ENCODE data around the gene FHOD3. TPM values are rescaled to one million over a fixed set of nuclear protein-coding genes. Genes with fewer than 3 reads are reported as not detected.
"Not testable (repeated sequence)": the region's sequence is repeated elsewhere in the genome, so short reads cannot be mapped to it uniquely, and the experiment has no call there.

Gene FHOD3
- total RNA-seq, 2 donors from 2014 or later, result not detected

- H3K36me3 Mint-ChIP-seq, result no peaks in the 10 kb centered on the region
- peaks cover 12 to 25% of the 10 kb centered on the region in 2 donors for H3K27me3 Mint-ChIP-seq
- H3K9me3 Mint-ChIP-seq, result no peaks in the 10 kb centered on the region
- no peaks in the 10 kb centered on the region for H3K4me1 Mint-ChIP-seq (ENCODE audit: low read depth in 2 of 2)
- H3K4me3 Mint-ChIP-seq, result no peak overlapping the region
- DNase-seq (ENCODE audit: low spot score), result no peak
- H3K27ac Mint-ChIP-seq, result no peak overlapping the region
- no peak for ATAC-seq
Observed at GRCh38 chr18:36745219-36745975, 447.9 kb downstream of the FHOD3 start.

GRCh38 chr18:36752929-36753865 is 455.7 kb downstream of the FHOD3 start:
- H3K9me3 Mint-ChIP-seq, result no peaks in the 10 kb centered on the region
- no peak overlapping the region for H3K27ac Mint-ChIP-seq
- H3K36me3 Mint-ChIP-seq, result no peaks in the 10 kb centered on the region
- DNase-seq (ENCODE audit: low spot score) (no peak), ATAC-seq (no peak)
- H3K4me3 Mint-ChIP-seq, result no peak overlapping the region
- peaks cover 7 to 8% of the 10 kb centered on the region in 2 donors for H3K27me3 Mint-ChIP-seq
- no peaks in the 10 kb centered on the region for H3K4me1 Mint-ChIP-seq (ENCODE audit: low read depth in 2 of 2)

DNA sequence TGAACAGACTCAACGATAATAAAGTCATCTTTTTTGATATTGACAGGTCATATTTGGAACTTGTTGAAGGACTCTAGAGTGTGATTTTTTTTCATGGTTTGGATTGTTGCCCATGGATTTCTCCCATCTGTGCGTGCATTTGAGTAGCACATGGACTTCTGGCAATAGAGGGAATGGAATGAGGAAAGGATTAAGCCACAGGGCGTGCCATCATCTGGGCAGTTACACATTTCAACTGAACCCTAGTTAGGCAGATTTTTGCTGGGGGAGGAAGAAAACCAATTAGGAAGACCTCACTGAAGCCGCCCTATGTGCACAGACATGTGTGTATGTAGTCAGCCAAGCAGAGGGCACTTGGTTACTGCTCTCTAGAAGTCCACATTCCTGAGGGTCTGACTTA is 458.7 kb downstream of the FHOD3 start:
- Mint-ChIP-seq H3K27me3 (peaks cover 6 to 7% of the 10 kb centered on the region in 2 donors), H3K36me3 (no peaks in the 10 kb centered on the region), H3K4me1 (ENCODE audit: low read depth in 2 of 2) (no peaks in the 10 kb centered on the region), H3K4me3 (no peak overlapping the region), H3K27ac (no peak overlapping the region), H3K9me3 (no peaks in the 10 kb centered on the region)
- ATAC-seq (no peak), DNase-seq (ENCODE audit: low spot score) (no peak)

DNA sequence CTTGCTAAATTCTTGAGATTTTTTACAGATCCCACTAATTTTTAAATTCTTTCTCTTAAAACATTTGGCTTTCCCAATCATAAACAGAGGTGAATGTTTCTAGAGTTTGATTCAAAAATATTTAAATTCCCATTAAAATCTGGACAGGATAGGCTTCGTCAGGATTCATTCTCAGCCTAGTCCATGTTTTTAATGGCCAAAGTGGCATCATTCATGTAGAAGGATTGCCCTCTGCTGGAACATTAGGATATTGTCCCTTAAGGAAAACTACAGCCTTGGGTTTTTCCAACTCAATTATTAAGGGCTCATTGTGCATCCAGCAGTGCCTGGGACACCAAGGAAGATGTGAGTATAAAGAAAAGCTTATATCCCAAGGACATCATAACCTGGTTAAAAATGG is 459.6 kb downstream of the FHOD3 start:
- DNase-seq (ENCODE audit: low spot score) (no peak), ATAC-seq (no peak)
- H3K36me3 Mint-ChIP-seq, result no peaks in the 10 kb centered on the region
- H3K4me3 Mint-ChIP-seq, result no peak overlapping the region
- H3K9me3 Mint-ChIP-seq, result no peaks in the 10 kb centered on the region
- peaks cover 5 to 14% of the 10 kb centered on the region in 2 donors for H3K27me3 Mint-ChIP-seq
- H3K4me1 Mint-ChIP-seq (ENCODE audit: low read depth in 2 of 2), result no peaks in the 10 kb centered on the region
- no peak overlapping the region for H3K27ac Mint-ChIP-seq

- ATAC-seq (no peak), DNase-seq (ENCODE audit: low spot score) (no peak)
- Mint-ChIP-seq H3K4me3 (no peak overlapping the region), H3K9me3 (no peaks in the 10 kb centered on the region), H3K36me3 (no peaks in the 10 kb centered on the region), H3K27me3 (peaks cover 5 to 14% of the 10 kb centered on the region in 2 donors), H3K4me1 (ENCODE audit: low read depth in 2 of 2) (no peaks in the 10 kb centered on the region), H3K27ac (no peak overlapping the region)
Observed at GRCh38 chr18:36757991-36758390, 460.5 kb downstream of the FHOD3 start.

DNA sequence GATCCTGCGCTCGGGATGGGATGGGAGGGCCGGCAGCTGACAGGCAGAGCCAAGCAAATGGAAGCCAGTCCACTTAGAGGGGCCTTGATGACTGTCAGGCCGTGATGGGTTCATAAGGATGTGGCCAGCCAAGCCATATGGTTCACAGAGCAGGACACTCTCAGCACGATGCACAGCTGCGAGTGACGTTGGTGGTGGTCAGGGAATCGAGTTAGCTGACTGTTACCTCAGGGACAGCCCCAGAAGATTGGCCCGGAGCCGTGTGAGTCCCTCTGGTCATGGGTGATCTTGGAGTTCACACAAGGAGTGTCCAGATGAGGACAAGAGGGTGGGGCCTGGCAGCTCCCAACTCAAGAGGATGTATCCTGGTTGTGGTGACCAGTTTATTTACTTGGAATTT is 461.1 kb downstream of the FHOD3 start:
- Mint-ChIP-seq H3K36me3 (no peaks in the 10 kb centered on the region), H3K27ac (no peak overlapping the region), H3K4me1 (ENCODE audit: low read depth in 2 of 2) (no peaks in the 10 kb centered on the region), H3K27me3 (peaks cover 5 to 11% of the 10 kb centered on the region in 2 donors), H3K9me3 (no peaks in the 10 kb centered on the region), H3K4me3 (no peak overlapping the region)
- ATAC-seq (peak in 1 of 2 donors; percentile 46), DNase-seq (ENCODE audit: low spot score) (no peak)

DNA sequence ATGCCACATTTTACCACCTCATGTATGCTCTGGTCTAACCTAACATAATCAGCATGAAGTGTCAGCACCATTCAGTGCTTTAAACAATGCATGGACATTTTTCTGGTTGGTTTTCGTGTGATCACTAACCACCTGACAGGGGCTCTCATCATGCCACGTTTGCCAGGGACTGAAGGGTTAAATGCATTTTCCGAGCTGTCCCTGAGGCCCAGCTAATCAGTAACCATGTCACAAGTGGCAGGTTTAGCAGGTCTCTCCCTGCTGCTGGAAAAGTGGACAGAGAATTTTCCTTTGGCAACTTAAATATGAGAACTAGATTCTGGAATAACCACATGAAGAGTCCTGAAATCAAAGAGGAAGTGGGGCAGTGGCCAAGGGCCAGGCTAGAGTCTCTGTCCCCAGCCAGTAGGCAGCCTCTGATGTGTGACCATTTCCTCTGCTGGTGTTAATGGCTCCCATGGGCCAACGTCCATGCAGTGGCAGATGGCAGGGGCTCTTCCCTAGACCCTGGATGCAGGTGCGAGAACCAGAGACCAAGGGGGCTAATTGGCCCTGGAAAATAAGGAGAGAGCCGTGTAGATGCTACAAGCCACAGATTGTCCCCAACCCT is 461.8 kb downstream of the FHOD3 start:
- Mint-ChIP-seq H3K4me3 (no peak overlapping the region), H3K36me3 (no peaks in the 10 kb centered on the region), H3K4me1 (ENCODE audit: low read depth in 2 of 2) (no peaks in the 10 kb centered on the region), H3K9me3 (no peaks in the 10 kb centered on the region), H3K27me3 (peaks cover 5 to 7% of the 10 kb centered on the region in 2 donors), H3K27ac (no peak overlapping the region)
- DNase-seq (ENCODE audit: low spot score) (no peak), ATAC-seq (peak in 1 of 2 donors; percentile 40)

GRCh38 chr18:36760598-36760997 is 463.1 kb downstream of the FHOD3 start:
- Mint-ChIP-seq H3K4me1 (ENCODE audit: low read depth in 2 of 2) (no peaks in the 10 kb centered on the region), H3K9me3 (no peaks in the 10 kb centered on the region), H3K27ac (no peak overlapping the region), H3K27me3 (peaks cover 5 to 7% of the 10 kb centered on the region in 2 donors), H3K36me3 (no peaks in the 10 kb centered on the region), H3K4me3 (no peak overlapping the region)
- ATAC-seq, result no peak
- no peak for DNase-seq (ENCODE audit: low spot score)

DNA sequence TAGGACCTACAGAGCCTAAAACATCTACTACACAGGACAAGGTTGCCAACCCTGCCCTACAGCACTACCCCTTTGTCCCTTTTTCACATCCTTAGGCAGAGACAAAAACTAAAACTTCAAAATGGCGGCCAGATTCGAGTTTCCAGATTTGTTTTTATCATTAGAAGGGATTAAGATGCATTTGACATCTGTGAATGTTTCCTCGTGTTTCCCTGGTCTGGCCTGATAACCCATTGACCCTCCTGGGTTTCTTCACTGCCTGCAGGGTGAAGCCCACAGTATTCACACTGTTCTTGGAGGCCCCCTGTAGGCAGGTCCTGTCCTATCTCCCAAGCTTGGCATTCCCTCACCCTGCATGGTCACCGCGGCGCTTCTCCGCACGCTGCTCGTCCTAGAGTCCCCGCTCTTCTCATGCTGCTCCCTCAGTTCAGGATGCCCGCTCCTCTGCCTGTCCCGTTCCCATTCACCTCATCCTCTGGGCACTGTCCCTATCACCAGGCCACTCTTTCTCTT is 463.7 kb downstream of the FHOD3 start:
- no peaks in the 10 kb centered on the region for H3K9me3 Mint-ChIP-seq
- DNase-seq (ENCODE audit: low spot score), result no peak
- peaks cover 5 to 7% of the 10 kb centered on the region in 2 donors for H3K27me3 Mint-ChIP-seq
- peak in 1 of 2 donors; percentile 16 for ATAC-seq
- H3K4me3 Mint-ChIP-seq, result no peak overlapping the region
- no peak overlapping the region for H3K27ac Mint-ChIP-seq
- H3K4me1 Mint-ChIP-seq (ENCODE audit: low read depth in 2 of 2), result no peaks in the 10 kb centered on the region
- no peaks in the 10 kb centered on the region for H3K36me3 Mint-ChIP-seq

DNA sequence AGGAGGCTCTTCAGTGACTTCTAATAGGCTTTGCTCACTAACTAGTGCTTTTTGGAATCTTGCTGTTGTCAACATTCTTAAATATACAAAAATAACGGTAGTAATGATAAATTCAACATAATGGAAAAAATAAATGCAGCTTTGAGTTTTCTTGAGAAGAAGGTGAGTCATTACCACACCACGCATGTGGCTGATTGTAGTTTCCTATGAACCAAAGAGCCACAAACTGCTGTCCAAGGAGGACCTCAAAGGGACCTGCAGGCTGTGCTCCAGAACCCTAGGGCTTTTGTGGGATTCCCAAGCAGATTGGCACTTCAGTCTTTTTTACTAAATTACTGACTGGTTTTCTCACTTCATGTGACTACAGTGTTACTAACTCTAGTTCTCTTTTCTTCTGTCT is 464.6 kb downstream of the FHOD3 start:
- H3K9me3 Mint-ChIP-seq, result no peaks in the 10 kb centered on the region
- H3K4me3 Mint-ChIP-seq, result no peak overlapping the region
- ATAC-seq (no peak), DNase-seq (ENCODE audit: low spot score) (no peak)
- peaks cover 5 to 7% of the 10 kb centered on the region in 2 donors for H3K27me3 Mint-ChIP-seq
- H3K36me3 Mint-ChIP-seq, result no peaks in the 10 kb centered on the region
- H3K27ac Mint-ChIP-seq, result no peak overlapping the region
- H3K4me1 Mint-ChIP-seq (ENCODE audit: low read depth in 2 of 2), result no peaks in the 10 kb centered on the region

GRCh38 chr18:36762965-36763364 is 465.5 kb downstream of the FHOD3 start:
- not testable (repeated sequence) for H3K4me1 Mint-ChIP-seq (ENCODE audit: low read depth in 2 of 2); H3K36me3 Mint-ChIP-seq; H3K4me3 Mint-ChIP-seq; DNase-seq (ENCODE audit: low spot score); H3K27me3 Mint-ChIP-seq; H3K9me3 Mint-ChIP-seq; H3K27ac Mint-ChIP-seq; ATAC-seq

DNA sequence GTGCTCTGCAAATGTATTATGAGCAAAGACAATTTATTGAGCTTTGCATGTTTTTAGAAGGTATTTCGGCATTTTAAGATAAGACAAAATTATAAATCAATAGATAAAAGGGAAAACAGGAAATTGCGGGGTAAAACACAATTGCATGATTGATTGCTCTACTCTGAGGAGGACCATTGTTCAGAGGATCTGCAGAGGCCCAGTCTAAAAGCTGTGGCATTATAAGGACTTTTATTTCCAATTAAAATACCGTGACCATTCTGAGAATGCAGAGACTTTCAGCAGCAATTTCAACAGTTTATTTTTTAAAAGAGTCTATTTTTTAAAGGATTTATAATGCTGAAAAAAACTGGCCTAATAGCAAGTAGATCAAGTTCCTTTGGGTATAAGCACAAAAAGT is 469.3 kb downstream of the FHOD3 start:
- no peak for DNase-seq (ENCODE audit: low spot score)
- Mint-ChIP-seq H3K27ac (no peak overlapping the region), H3K36me3 (no peaks in the 10 kb centered on the region), H3K4me1 (ENCODE audit: low read depth in 2 of 2) (peaks cover 9 to 10% of the 10 kb centered on the region in 2 donors), H3K27me3 (peaks cover 0 to under 1% of the 10 kb centered on the region in 2 donors), H3K4me3 (no peak overlapping the region), H3K9me3 (no peaks in the 10 kb centered on the region)
- no peak for ATAC-seq

DNA sequence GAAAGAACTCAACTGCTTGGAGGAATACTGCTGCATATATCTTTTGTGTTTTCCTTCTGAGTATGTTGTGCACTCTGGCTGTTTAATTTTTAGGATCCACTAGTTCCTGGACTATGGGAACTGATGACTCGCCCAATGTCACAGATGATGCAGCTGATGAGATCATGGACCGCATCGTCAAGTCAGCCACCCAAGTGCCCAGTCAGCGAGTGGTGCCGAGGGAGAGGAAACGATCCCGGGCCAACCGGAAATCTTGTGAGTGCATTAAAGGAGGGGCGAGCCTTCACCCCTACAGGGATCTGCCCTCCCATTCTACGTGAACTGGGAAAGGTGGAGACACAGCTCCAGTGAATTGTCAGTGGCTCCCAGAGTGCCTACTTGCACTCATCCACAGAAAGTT is 471.7 kb downstream of the FHOD3 start:
- peaks cover 9 to 10% of the 10 kb centered on the region in 2 donors for H3K4me1 Mint-ChIP-seq (ENCODE audit: low read depth in 2 of 2)
- ATAC-seq (no peak), DNase-seq (ENCODE audit: low spot score) (no peak)
- no peaks in the 10 kb centered on the region for H3K36me3 Mint-ChIP-seq
- H3K9me3 Mint-ChIP-seq, result no peaks in the 10 kb centered on the region
- H3K27me3 Mint-ChIP-seq, result no peaks in the 10 kb centered on the region
- H3K4me3 Mint-ChIP-seq, result no peak overlapping the region
- H3K27ac Mint-ChIP-seq, result no peak overlapping the region

All from natural killer cell treated with Interleukin-12 subunit alpha and Interleukin-12 subunit beta and Interleukin-15 and Interleukin-18, amount 100 ng/mL, for 72 hours (primary cell).